Astrocyte (in vitro differentiated cells and primary cell): ENCODE data around the gene SPART.

Experiments used
- CTCF ChIP-seq: IDR thresholded peaks from 2 replicates; pipeline ENCODE4 v1.5.1; 2011; ENCODE audit warnings: low read depth, mild to moderate bottlenecking, inconsistent platforms, low read length, moderate library complexity; ENCODE audit not compliant: insufficient read depth
- EZH2 ChIP-seq: IDR thresholded peaks from 2 replicates; pipeline ENCODE4 v1.6.1; 2012; ENCODE audit warnings: mild to moderate bottlenecking, low read length, inconsistent platforms; ENCODE audit not compliant: insufficient read depth

DNA sequence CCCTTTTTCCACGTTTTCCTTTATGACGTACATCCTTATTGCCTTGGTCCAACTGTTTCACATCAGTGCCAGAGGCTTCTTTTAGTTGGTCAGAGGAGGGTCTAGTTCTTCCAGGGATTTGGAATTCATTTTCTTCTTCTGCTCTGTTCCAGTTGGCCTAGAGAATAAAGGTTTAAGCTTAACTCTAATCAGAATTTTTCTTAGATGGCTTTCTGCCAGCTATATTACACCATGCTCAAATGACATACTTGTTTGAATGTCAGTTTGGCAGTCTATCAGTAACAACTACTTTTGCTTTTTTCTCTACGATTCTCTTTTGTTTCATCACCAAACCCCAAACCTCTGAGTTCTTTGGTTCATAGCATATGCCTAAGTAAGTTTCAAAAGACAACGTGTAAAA lies 16.8 kb downstream of the SPART start:
- TF ChIP-seq CTCF (no peak), EZH2 (no peak)
